Measurements from ENCODE around the gene CIPC.
A peak's percentile ranks its signal among the peaks of the same experiment; 100 is the strongest.

Gene CIPC

DNA sequence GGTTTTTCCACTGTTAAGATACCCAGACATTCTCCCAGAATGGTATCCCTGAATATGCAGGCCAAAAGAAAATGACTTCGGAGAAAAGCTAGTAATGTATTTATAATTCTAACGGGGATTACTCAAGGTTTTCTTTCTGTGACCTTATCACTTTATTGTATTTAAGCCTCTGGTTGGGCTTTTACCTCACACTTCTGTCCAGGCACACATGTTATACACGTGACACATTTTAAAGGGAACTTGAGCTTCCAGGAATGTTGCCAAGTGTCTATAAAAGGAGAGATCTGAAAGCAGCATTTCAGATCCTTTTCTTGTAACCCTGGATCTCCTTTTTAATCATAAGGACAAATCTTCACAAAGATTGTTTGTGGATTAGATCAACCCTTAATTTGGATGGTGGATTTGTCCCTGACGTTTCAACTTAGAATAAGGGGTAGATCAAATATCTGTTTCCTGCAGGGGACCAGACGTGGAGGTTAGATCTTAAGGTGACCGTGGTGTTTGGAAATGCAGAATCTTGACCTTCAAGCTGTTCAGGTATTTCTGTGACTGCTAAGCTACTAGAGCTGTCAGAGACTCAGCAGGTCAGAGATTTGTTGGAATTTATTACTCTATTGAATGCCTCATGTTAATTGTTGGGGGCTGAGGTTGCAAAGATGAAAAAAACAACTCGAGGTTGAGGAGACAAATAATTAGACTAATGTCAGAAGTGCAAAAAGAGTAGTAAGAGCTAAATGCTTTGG is 1.5 kb downstream of the CIPC start:
- Mint-ChIP-seq H3K9me3 (no peaks in the 10 kb centered on the region), H3K27ac (peak overlapping the region; percentile 99 to 100), H3K27me3 (no peaks in the 10 kb centered on the region), H3K4me1 (ENCODE audit: low read depth in 2 of 2) (peaks cover 28 to 44% of the 10 kb centered on the region in 2 donors), H3K4me3 (peak overlapping the region; percentile 99), H3K36me3 (ENCODE audit: insufficient read depth) (peaks cover 22% of the 10 kb centered on the region)
- DNase-seq (no peak), ATAC-seq (replicated peaks) (no peak)

DNA sequence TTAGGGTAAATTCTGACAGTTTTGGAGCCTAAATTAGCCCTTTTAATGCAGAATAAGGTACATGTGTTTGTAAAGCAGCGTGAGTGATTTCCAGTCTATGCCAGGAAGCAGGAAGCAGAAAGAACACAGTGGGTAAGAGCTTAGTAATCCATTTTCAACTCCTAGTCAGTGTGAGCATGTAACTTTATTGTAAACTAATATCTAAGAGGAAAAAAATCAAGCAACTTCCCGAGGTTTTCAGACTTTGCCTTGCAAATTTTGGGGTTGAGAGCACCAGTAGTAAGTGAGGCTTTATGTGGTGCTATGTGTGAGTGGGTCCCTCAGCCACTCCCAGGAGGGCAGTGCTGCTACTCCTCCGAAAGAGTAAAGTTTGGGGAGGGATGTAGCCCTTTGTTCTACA is 2.9 kb downstream of the CIPC start:
- no peak for DNase-seq
- H3K9me3 Mint-ChIP-seq, result no peaks in the 10 kb centered on the region
- H3K27me3 Mint-ChIP-seq, result no peaks in the 10 kb centered on the region
- no peak for ATAC-seq (replicated peaks)
- H3K4me1 Mint-ChIP-seq (ENCODE audit: low read depth in 2 of 2), result peaks cover 25 to 40% of the 10 kb centered on the region in 2 donors
- no peak overlapping the region for H3K4me3 Mint-ChIP-seq
- H3K36me3 Mint-ChIP-seq (ENCODE audit: insufficient read depth), result peaks cover 19% of the 10 kb centered on the region
- peak overlapping the region in 1 of 2 donors; percentile 69 for H3K27ac Mint-ChIP-seq

DNA sequence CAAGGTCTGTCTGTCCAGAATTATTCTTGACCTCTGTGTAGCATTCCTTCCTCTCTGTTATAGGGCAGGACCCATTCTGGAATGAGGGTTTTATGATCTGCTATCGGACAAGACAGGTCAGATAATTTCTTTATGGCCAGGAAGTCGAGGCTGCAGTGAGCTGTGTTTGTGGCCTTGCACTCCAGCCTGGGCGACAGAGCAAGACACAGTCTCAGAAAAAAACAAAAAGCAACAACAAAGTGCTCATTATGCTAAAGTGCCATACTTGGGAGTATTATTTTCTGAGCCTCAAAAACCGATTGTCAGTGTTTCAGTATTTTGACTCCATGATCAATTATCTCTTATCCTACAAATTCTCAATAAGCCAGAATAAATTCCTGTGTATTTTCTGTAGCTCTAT is 4.1 kb downstream of the CIPC start:
- DNase-seq, result no peak
- peaks cover 22 to 35% of the 10 kb centered on the region in 2 donors for H3K4me1 Mint-ChIP-seq (ENCODE audit: low read depth in 2 of 2)
- H3K4me3 Mint-ChIP-seq, result no peak overlapping the region

DNA sequence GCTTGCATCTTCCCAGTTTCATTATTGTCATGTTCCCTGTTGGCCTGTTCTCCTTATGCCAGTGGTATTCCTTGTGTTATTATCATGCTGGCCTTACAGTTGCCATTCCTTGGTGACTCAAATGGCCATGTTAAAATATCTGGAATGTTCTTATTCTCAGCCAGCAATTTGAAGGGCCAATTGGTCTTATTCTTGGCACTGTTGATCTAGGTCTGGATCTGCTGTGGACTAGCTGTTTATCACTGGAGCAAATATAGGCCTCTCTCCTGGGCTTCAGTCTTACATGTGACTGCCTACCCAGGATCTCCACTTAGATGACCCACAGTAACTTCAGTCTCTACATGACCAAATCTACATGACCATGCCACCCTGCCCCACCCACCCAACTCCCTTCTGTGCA is 5.4 kb downstream of the CIPC start:
- Mint-ChIP-seq H3K9me3 (no peaks in the 10 kb centered on the region), H3K27ac (no peak overlapping the region), H3K4me1 (ENCODE audit: low read depth in 2 of 2) (peaks cover 12 to 22% of the 10 kb centered on the region in 2 donors), H3K4me3 (no peak overlapping the region), H3K27me3 (no peaks in the 10 kb centered on the region), H3K36me3 (ENCODE audit: insufficient read depth) (peaks cover 21% of the 10 kb centered on the region)
- DNase-seq, result no peak
- no peak for ATAC-seq (replicated peaks)

More for the DNA sequence above, 4.1 kb downstream of the CIPC start:
- Mint-ChIP-seq H3K9me3 (no peaks in the 10 kb centered on the region), H3K27me3 (no peaks in the 10 kb centered on the region), H3K36me3 (ENCODE audit: insufficient read depth) (peaks cover 28% of the 10 kb centered on the region), H3K27ac (no peak overlapping the region)
- ATAC-seq (replicated peaks), result no peak

DNA sequence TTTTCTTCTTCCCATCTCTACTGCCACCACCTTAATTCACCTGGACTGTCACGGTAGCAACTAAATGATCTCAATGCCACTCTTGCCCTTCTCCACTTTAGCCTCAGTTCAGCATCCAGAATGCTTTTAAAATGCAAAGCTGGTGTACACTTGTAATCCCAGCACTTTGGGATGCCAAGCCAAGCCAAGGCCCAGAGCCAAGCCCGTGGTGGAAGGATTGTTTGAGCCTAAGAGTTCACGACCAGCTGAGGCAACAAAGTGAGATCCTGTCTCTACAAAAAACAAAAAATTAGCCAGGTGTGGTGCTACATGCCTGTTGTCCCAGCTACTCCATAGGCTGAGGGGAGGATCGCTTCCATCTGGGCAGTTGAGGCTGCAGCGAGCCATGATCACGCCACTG is 5.9 kb downstream of the CIPC start:
- ATAC-seq (replicated peaks) (no peak), DNase-seq (no peak)
- H3K4me1 Mint-ChIP-seq (ENCODE audit: low read depth in 2 of 2), result peaks cover 8 to 18% of the 10 kb centered on the region in 2 donors
- no peaks in the 10 kb centered on the region for H3K27me3 Mint-ChIP-seq
- H3K36me3 Mint-ChIP-seq (ENCODE audit: insufficient read depth), result peaks cover 19% of the 10 kb centered on the region
- H3K4me3 Mint-ChIP-seq, result no peak overlapping the region
- H3K27ac Mint-ChIP-seq, result no peak overlapping the region
- H3K9me3 Mint-ChIP-seq, result no peaks in the 10 kb centered on the region

DNA sequence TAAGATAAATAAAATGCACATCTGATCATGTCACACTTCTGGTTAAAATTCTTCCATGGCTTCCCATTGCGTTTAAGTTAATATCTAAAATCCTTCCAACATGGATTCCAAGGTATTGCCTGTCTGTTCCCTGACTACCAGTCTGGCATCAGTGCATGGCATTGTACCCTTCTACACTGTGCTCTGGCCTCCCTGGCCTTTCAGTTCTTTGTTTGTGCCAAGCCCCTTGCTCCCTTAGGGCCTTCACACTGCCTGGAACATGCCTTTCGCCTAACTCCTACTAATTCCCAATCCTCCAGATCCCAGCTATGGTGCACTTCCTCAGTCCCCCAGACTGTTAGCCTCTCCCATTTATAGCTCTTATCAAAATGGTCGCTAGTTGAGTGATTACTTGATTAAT is 6.3 kb downstream of the CIPC start:
- Mint-ChIP-seq H3K9me3 (no peaks in the 10 kb centered on the region), H3K4me1 (ENCODE audit: low read depth in 2 of 2) (peaks cover 5 to 15% of the 10 kb centered on the region in 2 donors), H3K36me3 (ENCODE audit: insufficient read depth) (peaks cover 21% of the 10 kb centered on the region), H3K4me3 (no peak overlapping the region), H3K27ac (no peak overlapping the region), H3K27me3 (no peaks in the 10 kb centered on the region)
- ATAC-seq (replicated peaks) (no peak), DNase-seq (no peak)

DNA sequence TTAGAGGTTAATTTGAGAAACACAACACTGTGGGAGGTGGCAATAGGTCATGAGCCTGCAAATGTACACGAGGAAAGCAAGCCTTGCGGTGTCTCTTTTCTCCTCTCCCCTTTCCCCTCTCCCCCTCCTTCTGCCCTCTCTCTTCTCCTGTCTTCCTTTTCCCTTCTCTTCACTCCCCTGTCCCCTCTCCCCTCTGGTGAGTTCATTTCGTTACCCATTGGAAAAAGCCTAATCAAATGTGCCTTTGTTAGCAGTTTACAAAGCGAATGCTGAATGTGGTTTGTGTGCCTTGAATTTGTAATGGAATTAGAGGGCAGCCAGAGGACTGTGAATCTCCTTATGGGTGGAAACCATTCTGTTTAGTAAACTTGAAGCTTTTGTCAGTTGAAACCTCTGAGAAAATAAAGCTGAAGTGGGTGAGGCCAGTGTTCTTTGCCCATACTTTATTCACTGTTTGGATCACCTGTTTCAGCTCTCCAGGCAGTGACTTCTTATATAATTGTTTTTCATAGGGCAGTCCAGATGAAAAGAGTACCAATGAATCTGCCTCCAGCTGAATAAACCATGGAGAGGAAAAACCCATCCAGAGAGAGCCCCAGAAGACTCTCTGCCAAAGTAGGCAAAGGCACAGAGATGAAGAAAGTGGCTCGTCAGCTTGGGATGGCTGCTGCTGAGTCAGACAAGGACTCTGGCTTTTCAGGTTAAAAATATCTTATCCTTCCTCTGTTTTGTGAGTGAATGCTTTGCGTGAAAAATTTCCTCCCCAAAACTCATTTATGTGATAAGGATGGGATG is 7.3 kb downstream of the CIPC start:
- Mint-ChIP-seq H3K4me1 (ENCODE audit: low read depth in 2 of 2) (peaks cover 5 to 11% of the 10 kb centered on the region in 2 donors), H3K36me3 (ENCODE audit: insufficient read depth) (peaks cover 23% of the 10 kb centered on the region), H3K9me3 (no peaks in the 10 kb centered on the region)

DNA sequence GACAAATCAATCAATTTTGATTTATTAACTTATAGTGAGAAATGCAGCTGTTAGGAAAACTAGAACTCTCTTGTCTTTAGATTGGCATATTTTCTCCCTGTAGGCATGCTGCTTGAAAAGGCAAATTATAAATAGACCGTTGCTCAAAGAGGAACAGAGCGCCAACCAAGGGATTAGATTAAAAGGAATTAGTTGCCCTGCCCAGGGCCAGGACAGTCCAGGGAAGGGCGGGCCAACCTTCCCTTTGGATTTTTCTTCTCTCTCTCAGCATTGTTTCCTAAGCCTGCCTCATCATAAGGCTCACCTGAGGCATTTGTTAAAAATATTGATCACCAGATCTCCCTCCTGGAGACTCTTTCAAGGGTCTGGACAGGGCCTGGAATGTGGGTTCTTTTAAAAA is 8.6 kb downstream of the CIPC start:
- DNase-seq, result no peak
- no peaks in the 10 kb centered on the region for H3K27me3 Mint-ChIP-seq
- peaks cover 1 to 11% of the 10 kb centered on the region in 2 donors for H3K4me1 Mint-ChIP-seq (ENCODE audit: low read depth in 2 of 2)
- no peaks in the 10 kb centered on the region for H3K9me3 Mint-ChIP-seq
- peaks cover 22% of the 10 kb centered on the region for H3K36me3 Mint-ChIP-seq (ENCODE audit: insufficient read depth)
- H3K4me3 Mint-ChIP-seq, result no peak overlapping the region
- no peak for ATAC-seq (replicated peaks)
- no peak overlapping the region for H3K27ac Mint-ChIP-seq

More for the DNA sequence above, 7.3 kb downstream of the CIPC start:
- no peak overlapping the region for H3K27ac Mint-ChIP-seq
- ATAC-seq (replicated peaks) (no peak), DNase-seq (no peak)
- H3K27me3 Mint-ChIP-seq, result no peaks in the 10 kb centered on the region
- H3K4me3 Mint-ChIP-seq, result no peak overlapping the region

DNA sequence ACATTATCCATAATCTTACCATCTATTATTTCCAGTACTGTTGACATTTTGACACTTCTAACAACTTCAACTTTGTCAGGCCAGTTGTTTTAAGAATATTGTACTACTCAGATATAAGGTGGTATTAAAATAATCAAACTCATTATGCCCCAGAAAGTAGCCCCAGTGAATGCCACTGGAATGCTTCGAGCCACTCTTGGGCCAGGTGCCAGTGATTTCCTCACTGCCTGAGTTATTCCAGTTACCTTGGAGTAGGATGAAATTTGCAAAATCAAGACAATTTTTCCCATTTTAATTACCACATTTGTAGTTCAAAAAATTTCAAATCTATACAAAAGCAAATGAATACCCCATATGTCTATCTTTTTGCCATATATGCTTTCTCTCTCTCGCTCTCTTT is 9.2 kb downstream of the CIPC start:
- no peak for ATAC-seq (replicated peaks)
- no peak overlapping the region for H3K27ac Mint-ChIP-seq
- H3K9me3 Mint-ChIP-seq, result no peaks in the 10 kb centered on the region
- no peaks in the 10 kb centered on the region for H3K27me3 Mint-ChIP-seq
- peaks cover 20% of the 10 kb centered on the region for H3K36me3 Mint-ChIP-seq (ENCODE audit: insufficient read depth)
- peaks cover 0 to 11% of the 10 kb centered on the region in 2 donors for H3K4me1 Mint-ChIP-seq (ENCODE audit: low read depth in 2 of 2)
- H3K4me3 Mint-ChIP-seq, result no peak overlapping the region
- no peak for DNase-seq

DNA sequence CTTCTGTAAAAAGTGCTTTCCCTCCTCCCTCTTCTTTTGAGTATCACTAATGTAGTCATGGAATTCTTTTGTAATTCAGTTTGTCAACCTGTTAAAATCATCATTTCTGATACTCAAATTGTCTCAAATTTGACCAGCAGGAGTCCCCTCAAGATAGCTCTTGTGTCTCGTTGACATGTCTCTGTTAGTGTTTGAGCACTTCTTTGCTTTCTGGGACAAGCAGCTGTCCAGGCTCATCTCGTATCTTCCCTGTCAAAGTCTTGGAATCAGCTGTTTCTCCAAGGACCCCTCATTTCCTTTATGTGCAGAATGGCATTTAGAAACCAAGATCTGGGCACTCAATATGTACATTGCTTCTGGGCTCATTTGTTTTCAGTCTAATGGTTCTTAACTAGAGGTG is 10.7 kb downstream of the CIPC start:
- H3K4me1 Mint-ChIP-seq (ENCODE audit: low read depth in 2 of 2), result peaks cover 0 to 5% of the 10 kb centered on the region in 2 donors
- no peak overlapping the region for H3K27ac Mint-ChIP-seq
- H3K4me3 Mint-ChIP-seq, result no peak overlapping the region
- no peaks in the 10 kb centered on the region for H3K9me3 Mint-ChIP-seq
- H3K27me3 Mint-ChIP-seq, result no peaks in the 10 kb centered on the region
- ATAC-seq (replicated peaks), result no peak
- peaks cover 27% of the 10 kb centered on the region for H3K36me3 Mint-ChIP-seq (ENCODE audit: insufficient read depth)
- no peak for DNase-seq

DNA sequence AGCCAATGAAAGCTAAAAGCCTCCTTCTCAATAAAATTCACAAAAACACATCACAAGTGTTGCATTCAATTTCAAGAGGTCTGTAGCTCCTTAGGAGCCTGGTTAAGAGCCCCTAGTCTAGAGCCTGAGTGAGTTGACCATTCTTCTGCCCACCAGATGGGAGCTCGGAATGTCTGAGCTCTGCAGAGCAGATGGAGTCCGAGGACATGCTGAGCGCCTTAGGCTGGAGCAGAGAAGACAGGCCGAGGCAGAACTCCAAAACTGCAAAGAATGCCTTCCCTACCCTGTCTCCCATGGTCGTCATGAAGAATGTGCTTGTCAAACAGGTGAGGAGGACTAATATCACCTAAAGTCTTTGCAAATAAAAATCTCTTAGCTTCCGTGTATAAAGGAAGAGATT is 11.6 kb downstream of the CIPC start:
- no peaks in the 10 kb centered on the region for H3K9me3 Mint-ChIP-seq
- peaks cover 30% of the 10 kb centered on the region for H3K36me3 Mint-ChIP-seq (ENCODE audit: insufficient read depth)
- DNase-seq, result no peak
- no peak overlapping the region for H3K4me3 Mint-ChIP-seq
- ATAC-seq (replicated peaks), result no peak
- H3K4me1 Mint-ChIP-seq (ENCODE audit: low read depth in 2 of 2), result peaks cover 0 to under 1% of the 10 kb centered on the region in 2 donors
- H3K27ac Mint-ChIP-seq, result no peak overlapping the region
- H3K27me3 Mint-ChIP-seq, result no peaks in the 10 kb centered on the region

DNA sequence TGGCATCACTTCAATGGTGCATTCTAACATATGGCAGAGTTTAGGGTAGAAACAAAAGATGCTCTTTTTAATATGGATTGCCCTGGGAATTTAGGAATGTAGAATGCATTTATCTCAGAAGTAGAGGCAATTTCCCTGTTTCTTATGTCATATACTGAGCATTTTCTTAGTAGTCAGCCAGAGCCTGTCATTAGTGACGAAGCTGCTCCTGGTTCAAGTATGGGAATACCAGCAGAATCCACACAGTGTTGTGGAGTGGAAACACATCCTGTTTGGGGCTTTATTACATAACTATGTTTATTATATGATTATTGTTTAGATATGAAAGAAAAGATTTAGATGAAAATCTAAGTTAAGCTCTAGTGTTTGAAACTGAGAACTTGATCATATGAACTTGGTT is 12.2 kb downstream of the CIPC start:
- ATAC-seq (replicated peaks) (no peak), DNase-seq (no peak)
- Mint-ChIP-seq H3K4me1 (ENCODE audit: low read depth in 2 of 2) (no peaks in the 10 kb centered on the region), H3K27me3 (no peaks in the 10 kb centered on the region), H3K27ac (no peak overlapping the region), H3K36me3 (ENCODE audit: insufficient read depth) (peaks cover 33% of the 10 kb centered on the region), H3K4me3 (no peak overlapping the region), H3K9me3 (no peaks in the 10 kb centered on the region)

DNA sequence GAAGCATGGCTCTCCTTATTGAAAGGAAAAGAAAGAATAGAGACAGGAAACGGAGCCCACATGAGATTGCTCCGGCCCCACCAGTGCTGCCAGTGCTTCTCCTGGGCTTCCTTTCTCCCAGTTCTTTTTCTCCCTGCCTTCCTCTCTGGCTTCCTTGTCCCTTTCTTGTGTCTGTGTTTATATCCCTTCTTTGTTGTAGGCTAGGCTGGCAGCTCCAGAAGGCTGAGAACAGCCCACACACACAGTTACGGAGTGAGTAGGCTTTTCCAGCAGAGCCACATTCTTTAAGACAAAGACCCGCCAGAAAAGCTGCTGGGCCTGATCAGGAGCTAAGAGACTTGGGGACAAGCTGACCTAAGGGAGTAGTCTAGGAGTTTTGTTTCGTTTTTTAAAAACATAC is 13.0 kb downstream of the CIPC start:
- peak overlapping the region in 1 of 2 donors; percentile 28 for H3K27ac Mint-ChIP-seq
- H3K27me3 Mint-ChIP-seq, result no peaks in the 10 kb centered on the region
- DNase-seq (no peak), ATAC-seq (replicated peaks) (no peak)
- peaks cover 34% of the 10 kb centered on the region for H3K36me3 Mint-ChIP-seq (ENCODE audit: insufficient read depth)
- H3K4me1 Mint-ChIP-seq (ENCODE audit: low read depth in 2 of 2), result no peaks in the 10 kb centered on the region
- no peak overlapping the region for H3K4me3 Mint-ChIP-seq
- H3K9me3 Mint-ChIP-seq, result no peaks in the 10 kb centered on the region

DNA sequence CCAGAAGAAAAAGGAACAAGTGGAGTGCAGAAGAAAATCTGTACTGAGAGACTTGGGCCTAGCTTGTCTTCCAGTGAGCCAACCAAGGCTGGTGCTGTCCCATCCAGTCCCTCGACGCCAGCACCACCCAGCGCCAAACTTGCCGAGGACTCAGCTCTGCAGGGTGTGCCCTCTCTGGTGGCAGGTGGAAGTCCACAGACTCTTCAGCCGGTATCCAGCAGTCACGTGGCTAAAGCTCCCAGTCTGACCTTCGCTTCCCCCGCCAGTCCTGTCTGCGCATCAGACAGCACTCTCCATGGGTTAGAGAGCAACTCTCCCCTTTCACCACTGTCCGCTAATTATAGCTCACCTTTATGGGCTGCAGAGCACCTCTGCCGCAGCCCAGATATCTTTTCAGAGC is 15.6 kb downstream of the CIPC start:
- Mint-ChIP-seq H3K27ac (no peak overlapping the region), H3K36me3 (ENCODE audit: insufficient read depth) (peaks cover 24% of the 10 kb centered on the region)

More for the DNA sequence above, 15.6 kb downstream of the CIPC start:
- no peaks in the 10 kb centered on the region for H3K4me1 Mint-ChIP-seq (ENCODE audit: low read depth in 2 of 2)
- no peak overlapping the region for H3K4me3 Mint-ChIP-seq
- H3K9me3 Mint-ChIP-seq, result no peaks in the 10 kb centered on the region
- DNase-seq (no peak), ATAC-seq (replicated peaks) (no peak)
- H3K27me3 Mint-ChIP-seq, result no peaks in the 10 kb centered on the region
